ENCODE data around the gene TMEM141.

DNA sequence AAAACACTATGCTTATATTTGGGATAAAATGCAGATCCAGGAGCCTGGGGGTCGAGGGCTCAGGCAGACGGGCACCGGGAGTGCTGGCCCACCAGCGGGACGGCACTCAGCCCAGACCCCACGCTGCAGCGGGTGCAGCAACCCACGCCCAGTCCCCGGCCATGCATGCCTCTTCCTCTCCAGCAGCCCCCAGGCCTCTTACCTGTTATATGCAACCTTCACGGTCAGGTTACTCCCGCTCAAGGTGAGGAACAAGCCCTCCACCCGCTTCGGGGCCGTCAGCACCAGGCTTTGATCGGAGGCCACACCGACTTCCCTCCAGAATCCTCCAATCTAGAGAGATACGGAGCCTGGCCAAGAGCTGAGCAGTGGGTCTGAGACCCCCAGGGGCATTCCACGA, 34.3 kb upstream of the TMEM141 start:
- TF ChIP-seq, protein P1, sequence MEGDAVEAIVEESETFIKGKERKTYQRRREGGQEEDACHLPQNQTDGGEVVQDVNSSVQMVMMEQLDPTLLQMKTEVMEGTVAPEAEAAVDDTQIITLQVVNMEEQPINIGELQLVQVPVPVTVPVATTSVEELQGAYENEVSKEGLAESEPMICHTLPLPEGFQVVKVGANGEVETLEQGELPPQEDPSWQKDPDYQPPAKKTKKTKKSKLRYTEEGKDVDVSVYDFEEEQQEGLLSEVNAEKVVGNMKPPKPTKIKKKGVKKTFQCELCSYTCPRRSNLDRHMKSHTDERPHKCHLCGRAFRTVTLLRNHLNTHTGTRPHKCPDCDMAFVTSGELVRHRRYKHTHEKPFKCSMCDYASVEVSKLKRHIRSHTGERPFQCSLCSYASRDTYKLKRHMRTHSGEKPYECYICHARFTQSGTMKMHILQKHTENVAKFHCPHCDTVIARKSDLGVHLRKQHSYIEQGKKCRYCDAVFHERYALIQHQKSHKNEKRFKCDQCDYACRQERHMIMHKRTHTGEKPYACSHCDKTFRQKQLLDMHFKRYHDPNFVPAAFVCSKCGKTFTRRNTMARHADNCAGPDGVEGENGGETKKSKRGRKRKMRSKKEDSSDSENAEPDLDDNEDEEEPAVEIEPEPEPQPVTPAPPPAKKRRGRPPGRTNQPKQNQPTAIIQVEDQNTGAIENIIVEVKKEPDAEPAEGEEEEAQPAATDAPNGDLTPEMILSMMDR (conservative IDR thresholded peaks at IDR 0.05; ENCODE audit: low read length) = no peak
- no peak for TF ChIP-seq EZH2phosphoT487 (IDR thresholded peaks at IDR 0.05; ENCODE audit: borderline replicate concordance)
